H1 (cell line): ENCODE data around the gene FNDC11. TPM values are rescaled to one million over a fixed set of nuclear protein-coding genes. Genes with fewer than 3 reads are reported as not detected.

Experiments used
- CTCF ChIA-PET: fragments of 300-600 bp; sonication (Branson Sonifier 250); formaldehyde crosslinking; loops from one replicate; lab custom pipeline; 2021; ENCODE audit not compliant: partially characterized antibody; lab: Charles Lee
- POLR2A ChIA-PET: fragments of 300-600 bp; sonication (Branson Sonifier 250); formaldehyde crosslinking; loops from one replicate; lab custom pipeline; 2021; ENCODE audit warnings: inconsistent platforms; ENCODE audit not compliant: partially characterized antibody; lab: Charles Lee
- DNase-seq, 2 experiments: peaks; one replicate each; pipeline versions ENCODE4 v3.0.0 to v3.0.0-alpha.2; 2010 to 2022; ENCODE audit warnings: low spot score in 2 of 2, low read depth in 1 of 2, mixed read lengths in 1 of 2
- FAIRE-seq: peaks from 2 replicates; lab custom pipeline; 2011; peaks lifted over from hg19 to GRCh38; lab: Jason Lieb, UNC
- H2AFZ ChIP-seq: 2 replicates; pipeline ENCODE4 v1.8.1; 2012; ENCODE audit warnings: low read length, inconsistent platforms
- H2AK5ac ChIP-seq: 2 replicates; pipeline ENCODE4 v1.6.1; 2013; ENCODE audit warnings: low read depth, low read length
- H2BK120ac ChIP-seq: replicated peaks from 2 replicates; pipeline ENCODE3; 2013; ENCODE audit warnings: low read depth, low read length, inconsistent platforms
- H2BK12ac ChIP-seq: 2 replicates; pipeline ENCODE4 v1.6.1; 2013; ENCODE audit warnings: low read depth, low read length
- H2BK15ac ChIP-seq: 2 replicates; pipeline ENCODE4 v1.6.1; 2013; ENCODE audit warnings: low read length
- H2BK20ac ChIP-seq: 2 replicates; pipeline ENCODE4 v1.6.1; 2013; ENCODE audit warnings: low read length
- H2BK5ac ChIP-seq: 2 replicates; pipeline ENCODE4 v1.6.1; 2013; ENCODE audit warnings: low read depth, low read length
- H3K14ac ChIP-seq: 2 replicates; pipeline ENCODE4 v1.6.1; 2013; ENCODE audit warnings: inconsistent platforms; ENCODE audit not compliant: insufficient read length
- H3K18ac ChIP-seq: 2 replicates; pipeline ENCODE4 v1.6.1; 2013; ENCODE audit warnings: low read length; ENCODE audit errors: extremely low read depth
- H3K23ac ChIP-seq: 2 replicates; pipeline ENCODE4 v1.6.1; 2013; ENCODE audit warnings: inconsistent platforms; ENCODE audit not compliant: insufficient read length
- H3K23me2 ChIP-seq: 2 replicates; pipeline ENCODE4 v1.6.1; 2013; ENCODE audit warnings: low read depth, low read length
- H3K27ac ChIP-seq: 2 replicates; pipeline ENCODE4 v1.6.1; 2011; ENCODE audit warnings: low read depth, low read length, inconsistent platforms
- H3K27me3 ChIP-seq, 4 experiments: replicated peaks in 1 of 4; 1 replicate in 1 of 4; 2 replicates in 3 of 4; pipeline versions ENCODE4 v1.6.1 to v1.8.1; 2011 to 2013; ENCODE audit warnings: low read length in 3 of 4, mild to moderate bottlenecking in 3 of 4, inconsistent platforms in 2 of 4, mixed read lengths in 2 of 4, moderate library complexity in 1 of 4; ENCODE audit not compliant: control insufficient read depth in 3 of 4, insufficient read depth in 3 of 4; ENCODE audit errors: extremely low read depth in 1 of 4
- H3K36me3 ChIP-seq, 4 experiments: 2 replicates each; pipeline versions ENCODE4 v1.6.1 to v1.8.1; 2011 to 2013; ENCODE audit warnings: mild to moderate bottlenecking in 4 of 4, low read length in 3 of 4, moderate library complexity in 2 of 4, control low read depth in 1 of 4, inconsistent platforms in 1 of 4; ENCODE audit not compliant: insufficient read depth in 4 of 4, control insufficient read depth in 2 of 4
- H3K4ac ChIP-seq: replicated peaks from 2 replicates; pipeline ENCODE3; 2013; ENCODE audit warnings: low read length, low read depth, mixed read lengths, inconsistent platforms; ENCODE audit not compliant: insufficient read length
- H3K4me1 ChIP-seq, 4 experiments: replicated peaks in 1 of 4; 1 replicate in 1 of 4; 2 replicates in 3 of 4; pipeline versions ENCODE4 v1.6.1 to v1.8.1; 2011 to 2013; ENCODE audit warnings: low read length in 3 of 4, inconsistent platforms in 2 of 4, mixed read lengths in 1 of 4; ENCODE audit not compliant: insufficient read depth in 4 of 4, control insufficient read depth in 3 of 4
- H3K4me2 ChIP-seq, 2 experiments: 2 replicates each; pipeline versions ENCODE4 v1.6.1 to v1.8.1; 2011 to 2013; ENCODE audit warnings: low read depth in 2 of 2, low read length in 2 of 2, control low read depth in 1 of 2, inconsistent platforms in 1 of 2, mild to moderate bottlenecking in 1 of 2; ENCODE audit not compliant: insufficient read depth in 1 of 2
- H3K4me3 ChIP-seq, 4 experiments: fragments of 200-600, 300-600 bp in 1 of 4; sonication (generic), shearing (Covaris generic), sonication (Bioruptor Twin) in 1 of 4; 2 replicates each; pipeline versions ENCODE4 v1.5.1 to v1.8.1; 2011 to 2016; ENCODE audit warnings: low read length in 4 of 4, low read depth in 3 of 4, control low read depth in 2 of 4, inconsistent platforms in 2 of 4, mild to moderate bottlenecking in 2 of 4, mixed read lengths in 1 of 4, moderate library complexity in 1 of 4; ENCODE audit not compliant: insufficient read depth in 2 of 4; ENCODE audit errors: extremely low read depth in 1 of 4
- H3K56ac ChIP-seq: replicated peaks from 2 replicates; pipeline ENCODE3; 2013; ENCODE audit warnings: low read depth, mild to moderate bottlenecking, mixed read lengths, low read length, inconsistent platforms; ENCODE audit not compliant: insufficient read length
- H3K79me1 ChIP-seq: 2 replicates; pipeline ENCODE4 v1.6.1; 2013; ENCODE audit warnings: low read depth, low read length, control low read depth
- H3K79me2 ChIP-seq, 2 experiments: 2 replicates each; pipeline versions ENCODE4 v1.6.1 to v1.8.1; 2012 to 2013; ENCODE audit warnings: low read length in 2 of 2, mild to moderate bottlenecking in 2 of 2, inconsistent platforms in 1 of 2; ENCODE audit not compliant: insufficient read depth in 2 of 2, control insufficient read depth in 1 of 2
- H3K9ac ChIP-seq, 4 experiments: replicated peaks in 1 of 4; 1 replicate in 1 of 4; 2 replicates in 3 of 4; pipeline versions ENCODE4 v1.6.1 to v1.8.1; 2011 to 2013; ENCODE audit warnings: low read depth in 3 of 4, low read length in 3 of 4, control low read depth in 2 of 4, mild to moderate bottlenecking in 2 of 4, moderate library complexity in 2 of 4, inconsistent platforms in 1 of 4; ENCODE audit errors: extremely low read depth in 1 of 4
- H3K9me3 ChIP-seq, 2 experiments: 2 replicates each; pipeline versions ENCODE4 v1.6.1 to v1.8.1; 2012 to 2013; ENCODE audit warnings: mild to moderate bottlenecking in 2 of 2, moderate library complexity in 2 of 2, control low read depth in 1 of 2, inconsistent platforms in 1 of 2, low read depth in 1 of 2, low read length in 1 of 2, mixed read lengths in 1 of 2; ENCODE audit not compliant: insufficient read depth in 2 of 2
- H4K20me1 ChIP-seq, 2 experiments: replicated peaks in 1 of 2; 2 replicates each; pipeline versions ENCODE3 to v1.8.1; 2011 to 2013; ENCODE audit warnings: inconsistent platforms in 2 of 2, low read length in 2 of 2, mild to moderate bottlenecking in 1 of 2; ENCODE audit not compliant: insufficient read depth in 2 of 2, control insufficient read depth in 1 of 2
- H4K5ac ChIP-seq: 2 replicates; pipeline ENCODE4 v1.6.1; 2013; ENCODE audit warnings: low read length, low read depth, mixed read lengths, inconsistent platforms; ENCODE audit not compliant: insufficient read length
- H4K8ac ChIP-seq: 2 replicates; pipeline ENCODE4 v1.8.0; 2013; ENCODE audit warnings: mild to moderate bottlenecking, moderate library complexity, low read length, inconsistent platforms; ENCODE audit not compliant: insufficient read depth; ENCODE audit errors: extremely low read depth
- H4K91ac ChIP-seq: replicated peaks from 2 replicates; pipeline ENCODE3; 2013; ENCODE audit warnings: low read length, mixed read lengths, inconsistent platforms; ENCODE audit not compliant: insufficient read length
- ATF3 ChIP-seq: IDR thresholded peaks from 2 replicates; pipeline ENCODE4 v1.6.1; 2011; ENCODE audit warnings: low read depth, mild to moderate bottlenecking, low read length; ENCODE audit not compliant: insufficient read depth
- BCL11A ChIP-seq, 2 experiments: IDR thresholded peaks; one replicate each; pipeline ENCODE4 v1.6.1; 2011; ENCODE audit warnings: low read depth in 2 of 2, low read length in 2 of 2, mild to moderate bottlenecking in 2 of 2
- CBX5 ChIP-seq: fragments of 300-800, 300-1000 bp; sonication (generic); IDR thresholded peaks from 2 replicates; pipeline ENCODE4 v1.7.1; 2016; ENCODE audit warnings: antibody characterized with exemption, low read length, low read depth
- GABPA ChIP-seq: IDR thresholded peaks from 2 replicates; pipeline ENCODE4 v1.6.1; 2011; ENCODE audit warnings: mild to moderate bottlenecking, low read length, moderate library complexity, borderline replicate concordance; ENCODE audit not compliant: insufficient read depth
- GTF2F1 ChIP-seq: IDR thresholded peaks from 2 replicates; pipeline ENCODE4 v1.6.1; 2012; ENCODE audit warnings: low read depth, low read length, improper control_type of control experiment, borderline replicate concordance
- HDAC2 ChIP-seq, 2 experiments: fragments of 300-600 bp in 1 of 2; sonication (generic) in 1 of 2; IDR thresholded peaks; 2 replicates each; pipeline ENCODE4 v1.6.1; 2011 to 2012; ENCODE audit warnings: low read depth in 2 of 2, low read length in 2 of 2, mild to moderate bottlenecking in 2 of 2, moderate library complexity in 2 of 2, borderline replicate concordance in 1 of 2, inconsistent platforms in 1 of 2
- NRF1 ChIP-seq: IDR thresholded peaks from 2 replicates; pipeline ENCODE4 v1.6.1; 2011; ENCODE audit warnings: mild to moderate bottlenecking, low read depth, low read length, improper control_type of control experiment
- PHF8 ChIP-seq: fragments of 200-600 bp; sonication (generic); conservative IDR thresholded peaks from 2 replicates; pipeline ENCODE4 v1.7.1; 2012; ENCODE audit warnings: low read depth, mild to moderate bottlenecking, inconsistent platforms, low read length, moderate library complexity
- POU5F1 ChIP-seq: IDR thresholded peaks from 2 replicates; pipeline ENCODE4 v1.6.1; 2011; ENCODE audit warnings: low read depth, mild to moderate bottlenecking, low read length, moderate library complexity
- RFX5 ChIP-seq: IDR thresholded peaks from 2 replicates; pipeline ENCODE4 v1.6.1; 2011; ENCODE audit warnings: low read depth, low read length, improper control_type of control experiment, borderline replicate concordance
- SP2 ChIP-seq: IDR thresholded peaks from 2 replicates; pipeline ENCODE4 v1.6.1; 2012; ENCODE audit warnings: mild to moderate bottlenecking, low read length, inconsistent platforms
- SRF ChIP-seq: IDR thresholded peaks from 2 replicates; pipeline ENCODE4 v1.6.1; 2011; ENCODE audit warnings: mild to moderate bottlenecking, low read depth, low read length, moderate library complexity
- ZNF274 ChIP-seq: IDR thresholded peaks from 2 replicates; pipeline ENCODE4 v1.7.0; 2012; ENCODE audit warnings: low read length, borderline replicate concordance; ENCODE audit errors: extremely low read depth
- WGBS, 2 experiments: shearing (Covaris generic) in 1 of 2; methylation state at CpG; one replicate each; pipeline versions ENCODE4 v1.1.6 to v1.1.7; 2013 to 2015; ENCODE audit warnings: low lambda C conversion rate in 2 of 2, mixed read lengths in 2 of 2, inconsistent platforms in 1 of 2, low coverage in 1 of 2, missing lambda C conversion rate in 1 of 2; ENCODE audit not compliant: insufficient replicate concordance in 2 of 2, insufficient coverage in 1 of 2, insufficient read length in 1 of 2; ENCODE audit errors: extremely low coverage in 1 of 2, missing lambda C conversion rate in 1 of 2; 5-methylcytosine and 5-hydroxymethylcytosine counted together
- polyA plus RNA-seq, 7 experiments: library from polyadenylated mRNA; depleted of rRNA in 3 of 7; stranded (reverse) in 5 of 7; unstranded in 2 of 7; fragments of >200 nt in 5 of 7; fragments of 200-250 nt in 2 of 7; gene quantifications; 1 replicate in 5 of 7; 2 replicates in 1 of 7; 4 replicates in 1 of 7; pipeline versions ENCODE4 v1.2.1 to v1.2.3, GENCODE V29; 2011 to 2013; ENCODE audit warnings: missing spikeins in 2 of 7, mixed read lengths in 2 of 7
- total RNA-seq: library from RNA; stranded (reverse); fragmentation: NEBNext Ultra II Directional; extraction: Animal tissue kit (Norgen Biotek cat#: 25700); gene quantifications from 2 replicates; pipeline ENCODE4 v1.2.1, GENCODE V29; 2021

Gene FNDC11
- total and polyA plus RNA-seq, 2 of the 8 experiments (the other 6 are each of a cell fraction or from before 2014, with no cell fraction given): 2.6 to 8.8 TPM

GRCh38 chr20:63534427-63534830, 19.5 kb upstream of the FNDC11 start:
- H2BK12ac ChIP-seq: peak overlapping the region; percentile 39; the same call in 1 of the 2 replicates
- no peak overlapping the region for H3K23ac ChIP-seq
- 0 out of 2 replicates have a peak overlapping the region, but pooled peaks have one; percentile 44 for H2BK5ac ChIP-seq
- no peak overlapping the region; the same call in 1 of the 2 replicates for H2AK5ac ChIP-seq
- H2BK15ac ChIP-seq: no peak overlapping the region
- H3K4me3 ChIP-seq: no peak overlapping the region
- WGBS, 2 experiments: 88% methylated on average over 10 of the region's 12 CpGs; no CpG with 5 or more reads in 1 of the 2 experiments
- no peaks in the 10 kb centered on the region for H3K27me3 ChIP-seq
- peaks cover 3% of the 10 kb centered on the region; the same call in 1 of the 2 replicates for H3K23me2 ChIP-seq
- CTCF ChIA-PET: interaction anchor here (0.7 to 4.8 kb wide), 6 partner anchors 9 to 241 kb away, joined by 3 to 23 read pairs (median 3); partner anchors contain the start of gene SRMS
- no peak overlapping the region for H2BK20ac ChIP-seq
- peaks cover 0 to 3% of the 10 kb centered on the region in 2 experiments for H4K20me1 ChIP-seq
- POLR2A ChIA-PET: interaction anchor here (0.6 to 7.8 kb wide), 6 partner anchors 9 to 331 kb away, joined by 3 to 59 read pairs (median 3); partner anchors contain the start of genes PPDPF, SRMS and TPD52L2
- H3K14ac ChIP-seq: no peak overlapping the region
- FAIRE-seq: no peak
- H3K18ac ChIP-seq: no peak overlapping the region; the same call in 1 of the 2 replicates
- peak overlapping the region; percentile 65 for H4K91ac ChIP-seq
- no peaks in the 10 kb centered on the region for H3K9me3 ChIP-seq
- H3K9ac ChIP-seq: no peak overlapping the region
- H2BK120ac ChIP-seq: no peak overlapping the region
- H3K27ac ChIP-seq: no peak overlapping the region
- peak in 1 of 2 experiments; percentile 50 for DNase-seq
- no peaks in the 10 kb centered on the region for H3K36me3 ChIP-seq
- peaks cover 0 to 23% (median 3%) of the 10 kb centered on the region in 4 experiments; a peak in 5 of 7 replicates for H3K4me1 ChIP-seq
- no peaks in the 10 kb centered on the region; the same call in 1 of the 2 replicates for H3K79me1 ChIP-seq
- H3K4ac ChIP-seq: no peak overlapping the region
- H4K5ac ChIP-seq: no peak overlapping the region
- no peak overlapping the region for H3K56ac ChIP-seq
- H3K79me2 ChIP-seq: no peaks in the 10 kb centered on the region
- H3K4me2 ChIP-seq: no peak overlapping the region
- H2AFZ ChIP-seq: no peak overlapping the region
- no peak overlapping the region for H4K8ac ChIP-seq
- no peak for TF ChIP-seq SRF
- TF ChIP-seq RFX5: no peak
- TF ChIP-seq GTF2F1: no peak
- no peak for TF ChIP-seq PHF8
- TF ChIP-seq CBX5: no peak
- TF ChIP-seq POU5F1: no peak
- TF ChIP-seq GABPA: no peak
- TF ChIP-seq SP2: no peak
- no peak for TF ChIP-seq HDAC2 (IDR thresholded peaks at IDR 0.05; ENCODE audit: borderline replicate concordance in 1 of 2, low read depth in 2 of 2, low read length in 2 of 2)
- TF ChIP-seq ATF3: no peak
- no peak for TF ChIP-seq NRF1
- no peak for TF ChIP-seq ZNF274
- TF ChIP-seq BCL11A (IDR thresholded peaks at IDR 0.05; ENCODE audit: low read depth in 2 of 2, low read length in 2 of 2): no peak
